ENCODE data around the gene BEND3. TPM values are rescaled to one million over a fixed set of nuclear protein-coding genes. Genes with fewer than 3 reads are reported as not detected.

The BEND3 gene
- total and polyA plus RNA-seq, 7 donors = 0.52 to 3.8 (median 1.7) TPM

DNA sequence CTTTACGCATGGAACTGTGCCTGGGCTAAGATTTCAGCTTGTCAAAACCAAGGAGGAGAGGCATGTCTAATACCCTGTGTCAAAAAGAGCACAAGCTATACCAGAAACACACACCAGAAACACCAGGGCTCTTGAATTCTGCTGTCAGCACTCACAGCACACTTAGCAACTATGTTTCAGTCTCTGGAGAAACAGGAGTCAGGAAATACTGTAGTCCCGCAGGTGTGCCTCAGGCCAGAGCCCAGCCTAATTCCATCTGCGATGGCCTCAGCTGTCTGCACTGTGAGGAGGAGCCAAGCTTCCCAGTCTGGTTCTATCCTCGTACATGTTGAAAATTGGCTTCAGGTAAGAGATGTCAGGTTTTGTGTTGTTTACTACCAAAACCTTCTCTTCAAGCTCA is 55.7 kb downstream of the BEND3 start:
- Histone ChIP-seq H3K27ac (no peak overlapping the region), H3K9me3 (no peaks in the 10 kb centered on the region), H3K36me3 (ENCODE audit: insufficient read depth in 1 of 2, low read depth in 1 of 2) (no peaks in the 10 kb centered on the region), H3K27me3 (ENCODE audit: insufficient read depth in 3 of 3, low read length in 2 of 3) (no peaks in the 10 kb centered on the region), H3K4me1 (no peaks in the 10 kb centered on the region), H3K4me3 (no peak overlapping the region)
- DNase-seq = no peak
- TF ChIP-seq CTCF (IDR thresholded peaks at IDR 0.05) = no peak
- intact Hi-C loops (cut with DNase I) = no loop called here
- WGBS, 3 donors = 72 to 85% (median 81%) methylated on average over 4 of the region's 4 CpGs
- ATAC-seq = no peak

GRCh38 chr6:107057679-107058078 is 57.6 kb downstream of the BEND3 start:
- Histone ChIP-seq H3K36me3 (ENCODE audit: insufficient read depth in 1 of 2, low read depth in 1 of 2) (no peaks in the 10 kb centered on the region), H3K4me3 (no peak overlapping the region), H3K4me1 (no peaks in the 10 kb centered on the region), H3K27ac (no peak overlapping the region), H3K9me3 (no peaks in the 10 kb centered on the region), H3K27me3 (ENCODE audit: insufficient read depth in 3 of 3, low read length in 2 of 3) (no peaks in the 10 kb centered on the region)
- no peak for DNase-seq
- TF ChIP-seq CTCF (IDR thresholded peaks at IDR 0.05) = no peak
- ATAC-seq = no peak
- intact Hi-C loops (cut with DNase I) = no loop called here
- WGBS, 3 donors = 44 to 84% (median 74%) methylated on average over 2 of the region's 2 CpGs

GRCh38 chr6:107056796-107057195 is 58.5 kb downstream of the BEND3 start:
- no peak overlapping the region for H3K4me3 ChIP-seq
- 71 to 87% (median 75%) methylated on average over 2 of the region's 2 CpGs for WGBS, 3 donors

GRCh38 chr6:107047807-107048206 is 67.5 kb downstream of the BEND3 start:
- peaks cover 3 to 55% of the 10 kb centered on the region in 2 donors for H3K36me3 ChIP-seq (ENCODE audit: insufficient read depth in 1 of 2, low read depth in 1 of 2)
- 93 to 97% (median 93%) methylated on average over 7 of the region's 7 CpGs for WGBS, 3 donors
- no peak overlapping the region for H3K4me3 ChIP-seq
- ATAC-seq (no peak), DNase-seq (no peak)
- intact Hi-C loops (cut with DNase I) = no loop called here
- H3K27ac ChIP-seq = no peak overlapping the region
- H3K9me3 ChIP-seq = no peaks in the 10 kb centered on the region
- TF ChIP-seq CTCF (IDR thresholded peaks at IDR 0.05) = no peak
- no peaks in the 10 kb centered on the region for H3K4me1 ChIP-seq
- H3K27me3 ChIP-seq (ENCODE audit: insufficient read depth in 3 of 3, low read length in 2 of 3) = no peaks in the 10 kb centered on the region

More at GRCh38 chr6:107056796-107057195, 58.5 kb downstream of the BEND3 start:
- no peak overlapping the region for H3K27ac ChIP-seq
- H3K9me3 ChIP-seq = no peaks in the 10 kb centered on the region
- no peaks in the 10 kb centered on the region for H3K4me1 ChIP-seq
- peaks cover 0 to under 1% of the 10 kb centered on the region in 2 donors for H3K36me3 ChIP-seq (ENCODE audit: insufficient read depth in 1 of 2, low read depth in 1 of 2)
- no peak for ATAC-seq
- intact Hi-C loops (cut with DNase I) = no loop called here
- TF ChIP-seq CTCF (IDR thresholded peaks at IDR 0.05) = no peak
- no peak for DNase-seq
- H3K27me3 ChIP-seq (ENCODE audit: insufficient read depth in 3 of 3, low read length in 2 of 3) = no peaks in the 10 kb centered on the region
